GM19193 (cell line): ENCODE results near the gene VWDE.

ENCODE experiments used
- POLR2A ChIP-seq: IDR thresholded peaks from 4 replicates; pipeline ENCODE4 v1.6.1; 2011; ENCODE audit not compliant: insufficient read depth, insufficient read length; ENCODE audit errors: extremely low read depth

VWDE gene

GRCh38 chr7:12373580-12374263 lies 29.9 kb downstream of the VWDE start:
- no peak for TF ChIP-seq POLR2A

GRCh38 chr7:12370249-12370648 lies 33.4 kb downstream of the VWDE start:
- TF ChIP-seq POLR2A, result no peak

GRCh38 chr7:12369756-12370155 lies 33.9 kb downstream of the VWDE start:
- no peak for TF ChIP-seq POLR2A

GRCh38 chr7:12369072-12369471 lies 34.6 kb downstream of the VWDE start:
- no peak for TF ChIP-seq POLR2A

GRCh38 chr7:12360948-12361347 lies 42.7 kb downstream of the VWDE start:
- TF ChIP-seq POLR2A, result no peak

GRCh38 chr7:12358694-12359093 lies 45.0 kb downstream of the VWDE start:
- no peak for TF ChIP-seq POLR2A

- TF ChIP-seq POLR2A, result no peak
Observed at GRCh38 chr7:12357508-12357907, 46.2 kb downstream of the VWDE start.

GRCh38 chr7:12351843-12352242 lies 51.8 kb downstream of the VWDE start:
- TF ChIP-seq POLR2A, result no peak

- TF ChIP-seq POLR2A, result no peak
Observed at GRCh38 chr7:12350971-12351370, 52.7 kb downstream of the VWDE start.

GRCh38 chr7:12337095-12337494 lies 66.6 kb downstream of the VWDE start:
- TF ChIP-seq POLR2A, result no peak

GRCh38 chr7:12328888-12329770 lies 74.5 kb downstream of the VWDE start:
- no peak for TF ChIP-seq POLR2A

GRCh38 chr7:12327922-12328321 lies 75.7 kb downstream of the VWDE start:
- TF ChIP-seq POLR2A, result no peak

- no peak for TF ChIP-seq POLR2A
Observed at GRCh38 chr7:12325646-12326045, 78.0 kb downstream of the VWDE start.

GRCh38 chr7:12323415-12323814 lies 80.2 kb downstream of the VWDE start:
- TF ChIP-seq POLR2A, result no peak

- no peak for TF ChIP-seq POLR2A
Observed at GRCh38 chr7:12322903-12323300, 80.8 kb downstream of the VWDE start.
